ENCODE data around the gene NFATC1. TPM values are rescaled to one million over a fixed set of nuclear protein-coding genes. Genes with fewer than 3 reads are reported as not detected.
A peak's percentile ranks its signal among the peaks of the same experiment; 100 is the strongest.

Gene NFATC1
- total and polyA plus RNA-seq, 8 donors: 3.4 to 7.9 (median 4.4) TPM

- no peak for FAIRE-seq
- WGBS, 2 donors: 84 to 90% methylated on average over 29 of the region's 29 CpGs
- H3K27ac ChIP-seq: no peak overlapping the region
- peak in 1 of 6 donors; percentile 52 for DNase-seq
- no peaks in the 10 kb centered on the region for H3K27me3 ChIP-seq
- no peak for ATAC-seq
- no peaks in the 10 kb centered on the region for H3K36me3 ChIP-seq
- H3K9me3 ChIP-seq: no peaks in the 10 kb centered on the region
- no peak for TF ChIP-seq CTCF (IDR thresholded peaks at IDR 0.05)
- H3K4me3 ChIP-seq: no peak overlapping the region
- intact Hi-C loops (cut with DNase I): no loop called here
- H3K4me1 ChIP-seq: no peaks in the 10 kb centered on the region
Observed at GRCh38 chr18:79427368-79428225, 31.9 kb downstream of the NFATC1 start.

DNA sequence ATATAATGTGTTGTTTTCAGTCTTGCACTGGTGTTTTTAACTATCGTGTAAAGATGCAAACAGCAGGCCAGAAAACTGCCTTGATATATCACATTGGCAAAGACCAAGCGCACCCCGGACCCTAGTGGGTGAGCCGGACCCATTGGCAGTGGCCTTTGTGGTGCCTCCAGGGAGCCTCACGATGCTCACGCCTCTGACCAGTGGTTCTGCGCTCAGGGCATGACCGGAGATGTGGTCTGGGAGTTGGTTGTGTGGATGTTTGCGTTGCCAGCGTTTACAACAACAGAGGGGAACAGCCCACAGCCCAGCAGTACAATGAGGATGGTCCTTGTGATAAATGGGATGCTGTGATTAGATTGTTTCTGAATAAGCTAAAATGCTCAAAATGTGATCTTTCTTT lies 32.6 kb downstream of the NFATC1 start:
- Histone ChIP-seq H3K4me1 (no peaks in the 10 kb centered on the region), H3K4me3 (no peak overlapping the region), H3K36me3 (no peaks in the 10 kb centered on the region), H3K9me3 (no peaks in the 10 kb centered on the region), H3K27ac (no peak overlapping the region), H3K27me3 (no peaks in the 10 kb centered on the region)
- FAIRE-seq: no peak
- DNase-seq: peak in 1 of 6 donors; percentile 20
- intact Hi-C loops (cut with DNase I): no loop called here
- TF ChIP-seq CTCF (IDR thresholded peaks at IDR 0.05): no peak
- no peak for ATAC-seq
- WGBS, 2 donors: 92 to 93% methylated on average over 10 of the region's 10 CpGs

- WGBS, 2 donors: 88 to 93% methylated on average over 14 of the region's 14 CpGs
- Histone ChIP-seq H3K36me3 (no peaks in the 10 kb centered on the region), H3K9me3 (no peaks in the 10 kb centered on the region), H3K4me1 (no peaks in the 10 kb centered on the region), H3K27ac (no peak overlapping the region), H3K4me3 (no peak overlapping the region), H3K27me3 (no peaks in the 10 kb centered on the region)
- intact Hi-C loops (cut with DNase I): no loop called here
- DNase-seq (peak in 1 of 6 donors; percentile 40), ATAC-seq (no peak), FAIRE-seq (no peak)
- TF ChIP-seq CTCF (IDR thresholded peaks at IDR 0.05): no peak
Observed at GRCh38 chr18:79429381-79429780, 33.7 kb downstream of the NFATC1 start.

DNA sequence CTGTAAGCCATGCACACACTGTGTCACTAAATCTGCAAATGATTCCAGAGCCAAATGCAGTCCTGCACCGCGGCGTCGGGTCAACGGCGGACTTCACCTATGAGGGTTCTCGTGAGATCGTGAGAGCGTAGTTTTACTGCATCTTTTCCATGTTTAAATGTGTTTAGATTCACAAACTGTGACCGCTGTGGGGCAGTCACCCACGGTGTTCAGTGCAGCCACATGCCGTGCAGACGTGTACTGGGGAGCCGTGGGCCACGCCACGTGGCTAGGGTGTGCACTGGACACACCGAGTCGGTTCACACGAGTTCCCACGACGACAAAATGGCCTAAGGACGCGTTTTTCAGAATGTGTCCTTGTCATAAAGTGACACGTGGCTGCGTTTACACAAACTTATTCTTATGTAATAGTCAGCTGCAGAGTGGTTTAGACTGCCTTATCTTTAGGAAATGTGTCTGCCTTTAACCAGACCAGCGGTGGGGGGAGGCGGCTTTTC lies 34.1 kb downstream of the NFATC1 start:
- peak in 1 of 6 donors; percentile 26 for DNase-seq

More for the DNA sequence above, 34.1 kb downstream of the NFATC1 start:
- Histone ChIP-seq H3K36me3 (no peaks in the 10 kb centered on the region), H3K27ac (no peak overlapping the region), H3K4me3 (no peak overlapping the region), H3K27me3 (no peaks in the 10 kb centered on the region), H3K4me1 (no peaks in the 10 kb centered on the region), H3K9me3 (no peaks in the 10 kb centered on the region)
- FAIRE-seq (no peak), ATAC-seq (no peak)
- intact Hi-C loops (cut with DNase I): no loop called here
- TF ChIP-seq CTCF (IDR thresholded peaks at IDR 0.05): no peak
- 74 to 75% methylated on average over 27 of the region's 27 CpGs for WGBS, 2 donors
